Skin of body (tissue), 2 donors: Measurements from ENCODE around the gene GPR68. TPM values are rescaled to one million over a fixed set of nuclear protein-coding genes. Genes with fewer than 3 reads are reported as not detected.
"Not testable (repeated sequence)": the region's sequence is repeated elsewhere in the genome, so short reads cannot be mapped to it uniquely, and the experiment has no call there.

Experiments used
- DNase-seq: peaks from one replicate; lab custom pipeline; 2025; lab: John Stamatoyannopoulos, UW
- total RNA-seq: library from RNA; depleted of rRNA; stranded (reverse); fragments of >200 nt; gene quantifications from one replicate; pipeline ENCODE4 v1.2.3, GENCODE V29; 2014

The GPR68 gene
- total RNA-seq, 1 donor from 2014 or later: 2.0 TPM

GRCh38 chr14:91200802-91201201, 43.7 kb downstream of the GPR68 start:
- DNase-seq: not testable (repeated sequence)

GRCh38 chr14:91197631-91198030, 46.9 kb downstream of the GPR68 start:
- DNase-seq: no peak

DNA sequence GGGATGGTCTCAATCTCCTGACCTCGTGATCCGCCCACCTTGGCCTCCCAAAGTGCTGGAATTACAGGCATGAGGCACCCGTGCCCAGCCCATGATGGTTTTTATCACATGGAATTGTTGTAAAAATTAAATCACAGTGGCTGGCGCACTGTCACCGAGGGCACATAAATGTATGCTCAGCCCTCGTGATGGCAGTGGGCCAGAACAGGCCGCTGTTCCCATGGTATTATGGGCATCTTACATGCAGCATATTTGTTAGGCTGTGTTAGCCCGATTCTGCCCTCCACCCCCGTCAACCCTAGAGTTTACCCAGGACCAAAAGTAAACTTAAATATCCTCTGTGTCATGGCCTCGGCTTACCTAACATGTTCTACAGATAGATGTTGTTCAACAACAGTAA, 48.6 kb downstream of the GPR68 start:
- no peak for DNase-seq

DNA sequence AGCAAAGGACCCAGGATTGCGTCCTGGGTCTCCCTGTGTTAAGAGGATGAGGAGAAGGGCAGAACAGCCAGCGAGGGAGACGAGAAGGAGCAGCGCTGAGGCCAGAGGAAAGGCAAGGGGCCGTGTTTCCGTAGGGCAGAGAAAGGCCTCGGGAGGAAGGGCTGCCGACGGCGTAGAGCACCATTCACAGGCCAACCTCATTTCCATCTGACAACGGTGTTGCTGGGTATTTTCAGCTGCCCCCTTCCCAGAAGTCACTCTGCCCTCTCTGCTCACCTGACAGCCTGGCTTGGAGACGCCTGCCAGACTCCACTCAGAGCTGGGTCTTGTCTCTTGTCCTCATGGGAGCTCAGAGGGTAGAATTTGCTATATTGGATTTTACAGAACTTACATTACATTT, 51.4 kb downstream of the GPR68 start:
- no peak for DNase-seq

DNA sequence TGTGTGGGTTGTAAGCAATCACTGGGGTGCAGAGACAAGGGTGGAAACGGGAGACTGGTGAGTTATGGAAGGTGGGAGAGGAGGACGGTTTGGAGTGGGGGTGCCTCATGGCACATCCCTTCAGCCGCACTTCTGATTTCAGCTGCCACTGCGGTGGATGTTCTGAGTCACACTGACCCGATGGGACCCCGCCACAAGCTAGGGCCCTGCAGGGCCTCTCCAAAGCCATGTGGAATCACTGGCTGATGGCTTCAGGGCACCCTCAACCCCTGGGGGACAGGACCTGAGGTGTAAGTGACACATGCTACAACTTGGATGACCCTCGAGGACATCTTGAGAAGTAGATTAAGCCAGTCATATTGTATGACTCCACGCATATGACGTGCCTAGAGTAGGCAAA, 53.7 kb downstream of the GPR68 start:
- no peak for DNase-seq

DNA sequence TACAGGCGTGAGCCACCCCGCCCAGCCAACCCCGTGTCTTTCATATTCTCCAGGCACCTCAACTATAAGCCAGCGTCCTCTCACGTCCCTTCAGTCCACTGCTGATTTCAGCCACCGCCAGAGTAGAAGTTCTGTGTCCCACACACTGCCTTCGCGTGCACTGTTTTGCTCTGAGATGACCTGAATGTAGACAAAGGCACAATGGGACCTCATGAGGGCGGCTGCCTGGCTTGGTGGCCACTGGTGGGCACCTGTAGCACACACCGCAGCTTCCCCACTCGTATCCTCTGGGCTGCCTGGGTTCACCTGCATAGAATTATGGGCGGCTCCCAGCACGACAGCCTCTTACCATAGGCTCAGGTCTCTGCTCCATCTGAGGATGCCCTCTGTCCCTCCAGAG, 57.2 kb downstream of the GPR68 start:
- no peak for DNase-seq

GRCh38 chr14:91186515-91187066, 57.9 kb downstream of the GPR68 start:
- no peak for DNase-seq

DNA sequence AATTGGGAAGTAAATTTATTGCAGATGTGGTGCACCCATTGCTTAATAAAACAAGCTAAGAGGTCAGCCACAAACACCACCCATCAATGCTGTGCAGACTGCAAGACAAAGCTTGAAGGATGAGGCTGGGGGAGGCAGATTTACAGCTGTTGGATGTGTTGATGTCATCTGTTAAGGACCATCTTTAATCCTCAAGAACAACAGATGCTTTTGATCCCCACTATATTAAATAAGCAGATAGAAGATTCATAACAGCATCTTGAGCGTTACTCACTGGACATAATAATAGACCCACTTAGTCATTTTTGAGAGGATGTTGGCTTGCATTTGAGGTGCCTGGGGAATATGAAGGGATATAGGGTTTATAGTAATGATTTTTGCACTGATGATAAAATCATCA, 58.8 kb downstream of the GPR68 start:
- no peak for DNase-seq

DNA sequence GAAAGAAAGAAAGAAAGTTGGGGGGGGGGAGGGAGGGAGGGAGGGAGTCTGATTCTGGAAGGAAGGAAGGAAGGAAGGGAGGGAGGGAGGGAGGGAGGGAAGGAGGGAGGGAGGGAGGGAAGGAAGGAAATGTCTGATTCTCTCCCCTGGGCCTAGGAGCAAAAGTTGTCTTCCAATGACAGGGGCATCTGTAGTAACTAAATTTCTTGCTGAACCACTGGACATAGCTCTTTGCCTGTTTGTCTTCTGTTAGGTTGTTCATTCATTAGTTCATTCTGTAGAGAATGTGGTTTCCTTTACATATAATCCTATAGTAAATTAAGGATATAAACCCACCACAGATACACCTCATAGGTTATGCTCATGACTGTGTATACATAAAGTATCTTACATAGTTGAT, 59.9 kb downstream of the GPR68 start:
- no peak for DNase-seq

- not testable (repeated sequence) for DNase-seq
These were observed 61.8 kb downstream of the GPR68 start for GRCh38 chr14:91182753-91183152.

Other genes with a start within 250 kb of the GPR68 start
- gene RPS6KA5, start 184.1 kb downstream of the GPR68 start, total RNA-seq: 4.9 TPM
- gene DGLUCY, start 130.6 kb downstream of the GPR68 start, total RNA-seq: 40.0 TPM
- 16.5 TPM for gene CCDC88C, start 173.1 kb upstream of the GPR68 start, total RNA-seq